SIG-M5 treated with dmso at 0.1 percent for 504 hours (cell line): Measurements from ENCODE around the gene EXOC7.
"Not testable (repeated sequence)": the region's sequence is repeated elsewhere in the genome, so short reads cannot be mapped to it uniquely, and the experiment has no call there.

Experiments
- DNase-seq: peaks from one replicate; lab custom pipeline; 2025; ENCODE audit not compliant: unreplicated experiment; lab: John Stamatoyannopoulos, UW

The EXOC7 gene

GRCh38 chr17:76075364-76076145 lies 28.0 kb downstream of the EXOC7 start:
- no peak for DNase-seq

- no peak for DNase-seq
These were observed 28.9 kb downstream of the EXOC7 start, which contains the start of gene GALR2 for GRCh38 chr17:76074390-76075363. Gene GALR2, plus strand, starts transcription at chr17:76074781. Its CDS starts 103 bp downstream, at chr17:76074884.

GRCh38 chr17:76072148-76072858 lies 31.3 kb downstream of the EXOC7 start, which contains the start of gene SRP68:
Gene SRP68, minus strand, starts transcription at chr17:76072517. Its CDS starts 26 bp downstream, at chr17:76072491.
- peak; percentile 86 for DNase-seq

- DNase-seq: no peak
These were observed 31.9 kb downstream of the EXOC7 start for GRCh38 chr17:76071531-76072147.

- DNase-seq: no peak
These were observed 37.8 kb downstream of the EXOC7 start for GRCh38 chr17:76065775-76066174.

- DNase-seq: no peak
These were observed 39.6 kb downstream of the EXOC7 start for GRCh38 chr17:76063875-76064546.

- not testable (repeated sequence) for DNase-seq
These were observed 45.3 kb downstream of the EXOC7 start for GRCh38 chr17:76058264-76058663.

GRCh38 chr17:76056882-76057281 lies 46.7 kb downstream of the EXOC7 start:
- DNase-seq: no peak

- DNase-seq: no peak
These were observed 49.5 kb downstream of the EXOC7 start for GRCh38 chr17:76054112-76054476.

GRCh38 chr17:76053246-76054111 lies 50.1 kb downstream of the EXOC7 start:
- DNase-seq: no peak

- no peak for DNase-seq
These were observed 52.0 kb downstream of the EXOC7 start for GRCh38 chr17:76051561-76051960.

GRCh38 chr17:76050538-76051467 lies 52.8 kb downstream of the EXOC7 start:
- DNase-seq: no peak

- DNase-seq: no peak
These were observed 53.6 kb downstream of the EXOC7 start for GRCh38 chr17:76049836-76050537.

GRCh38 chr17:76049239-76049638 lies 54.3 kb downstream of the EXOC7 start:
- no peak for DNase-seq

GRCh38 chr17:76048711-76049110 lies 54.9 kb downstream of the EXOC7 start:
- DNase-seq: no peak

GRCh38 chr17:76048025-76048605 lies 55.5 kb downstream of the EXOC7 start:
- DNase-seq: no peak

- no peak for DNase-seq
These were observed 57.5 kb downstream of the EXOC7 start for GRCh38 chr17:76046064-76046463.
